K562 (cell line): Measurements from ENCODE around the gene PRCC. TPM values are rescaled to one million over a fixed set of nuclear protein-coding genes. Genes with fewer than 3 reads are reported as not detected.

Source experiments
- polyA plus RNA-seq, 8 experiments: library from polyadenylated mRNA; depleted of rRNA in 4 of 8; stranded (reverse) in 5 of 8; unstranded in 3 of 8; fragments of >200 nt; fragmentation: Nextera tagmentation in 2 of 8; fragmentation: Illumina TruSeq in 1 of 8; extraction: Ambion mirVana in 2 of 8; extraction: Trizol in 1 of 8; gene quantifications; 2 replicates each; pipeline versions ENCODE4 v1.2.1 to v1.2.3, GENCODE V29; 2011 to 2014; ENCODE audit warnings: inconsistent platforms in 1 of 8, missing spikeins in 1 of 8
- total RNA-seq, 7 experiments: library from RNA; depleted of rRNA in 6 of 7; stranded (reverse); fragments of >200 nt in 6 of 7; fragmentation: Illumina TruSeq in 2 of 7; extraction: Trizol in 2 of 7; gene quantifications; 2 replicates each; pipeline versions ENCODE4 v1.2.1 to v1.2.3, GENCODE V29; 2011 to 2021; ENCODE audit warnings: low replicate concordance in 1 of 7
- TF ChIP-seq, protein P1 (sequence below), 2 experiments: fragments of 450-650 bp; formaldehyde crosslinking in 1 of 2; IDR thresholded peaks; 2 replicates each; pipeline versions ENCODE4 v1.4.0 to v1.6.1; 2014 to 2020; ENCODE audit warnings: mild to moderate bottlenecking in 2 of 2, borderline replicate concordance in 1 of 2, low read depth in 1 of 2

Gene PRCC
- total and polyA plus RNA-seq, 9 of the 15 experiments (the other 6 are each of a cell fraction or from before 2014, with no cell fraction given), result 23.9 to 201 (median 41.1) TPM

DNA sequence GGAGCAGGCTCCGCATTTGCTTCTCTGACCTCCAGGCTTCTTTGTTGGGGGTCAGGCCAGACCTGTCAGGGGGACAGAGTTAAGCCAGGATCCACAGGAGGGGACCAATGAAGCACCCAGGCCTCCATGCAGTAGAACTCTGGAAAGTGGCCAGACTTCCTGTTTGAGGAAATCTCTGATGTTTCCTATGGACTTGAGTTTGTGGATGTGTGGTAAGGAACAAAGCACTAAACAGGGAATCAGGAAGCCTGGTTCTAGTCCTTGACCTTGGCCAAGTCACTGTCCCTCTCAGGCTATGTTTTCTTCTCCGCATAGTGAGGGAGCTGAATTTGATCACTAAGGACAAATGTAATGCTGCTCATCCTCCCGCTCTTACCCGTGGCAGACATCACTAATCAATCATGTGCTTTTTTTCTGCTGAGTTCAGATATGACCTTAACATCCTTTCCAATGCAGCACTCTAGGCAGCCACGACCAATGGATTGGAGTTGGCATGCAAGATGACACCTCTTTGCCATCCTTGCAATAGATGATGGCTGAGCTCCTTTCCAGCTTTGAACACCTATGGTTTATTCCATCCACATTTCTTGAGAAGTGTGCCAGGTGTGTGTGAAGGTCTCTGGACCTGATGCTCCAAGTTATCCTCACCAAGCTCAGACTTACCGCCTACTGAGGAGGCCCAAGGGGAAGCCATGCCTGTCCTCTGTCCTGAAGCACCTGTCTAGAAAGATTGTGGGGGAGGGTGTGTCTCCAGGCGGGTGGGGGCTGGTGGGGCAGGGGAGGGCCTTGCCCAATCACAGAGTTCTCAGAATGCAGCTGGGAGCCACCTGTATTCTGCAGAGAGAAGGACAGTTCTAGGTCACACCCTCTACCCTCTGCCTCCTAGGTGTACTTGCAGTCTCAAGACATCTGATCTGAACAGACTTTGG is 39.4 kb downstream of the PRCC start (continued):
- TF ChIP-seq, protein P1, sequence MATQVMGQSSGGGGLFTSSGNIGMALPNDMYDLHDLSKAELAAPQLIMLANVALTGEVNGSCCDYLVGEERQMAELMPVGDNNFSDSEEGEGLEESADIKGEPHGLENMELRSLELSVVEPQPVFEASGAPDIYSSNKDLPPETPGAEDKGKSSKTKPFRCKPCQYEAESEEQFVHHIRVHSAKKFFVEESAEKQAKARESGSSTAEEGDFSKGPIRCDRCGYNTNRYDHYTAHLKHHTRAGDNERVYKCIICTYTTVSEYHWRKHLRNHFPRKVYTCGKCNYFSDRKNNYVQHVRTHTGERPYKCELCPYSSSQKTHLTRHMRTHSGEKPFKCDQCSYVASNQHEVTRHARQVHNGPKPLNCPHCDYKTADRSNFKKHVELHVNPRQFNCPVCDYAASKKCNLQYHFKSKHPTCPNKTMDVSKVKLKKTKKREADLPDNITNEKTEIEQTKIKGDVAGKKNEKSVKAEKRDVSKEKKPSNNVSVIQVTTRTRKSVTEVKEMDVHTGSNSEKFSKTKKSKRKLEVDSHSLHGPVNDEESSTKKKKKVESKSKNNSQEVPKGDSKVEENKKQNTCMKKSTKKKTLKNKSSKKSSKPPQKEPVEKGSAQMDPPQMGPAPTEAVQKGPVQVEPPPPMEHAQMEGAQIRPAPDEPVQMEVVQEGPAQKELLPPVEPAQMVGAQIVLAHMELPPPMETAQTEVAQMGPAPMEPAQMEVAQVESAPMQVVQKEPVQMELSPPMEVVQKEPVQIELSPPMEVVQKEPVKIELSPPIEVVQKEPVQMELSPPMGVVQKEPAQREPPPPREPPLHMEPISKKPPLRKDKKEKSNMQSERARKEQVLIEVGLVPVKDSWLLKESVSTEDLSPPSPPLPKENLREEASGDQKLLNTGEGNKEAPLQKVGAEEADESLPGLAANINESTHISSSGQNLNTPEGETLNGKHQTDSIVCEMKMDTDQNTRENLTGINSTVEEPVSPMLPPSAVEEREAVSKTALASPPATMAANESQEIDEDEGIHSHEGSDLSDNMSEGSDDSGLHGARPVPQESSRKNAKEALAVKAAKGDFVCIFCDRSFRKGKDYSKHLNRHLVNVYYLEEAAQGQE (IDR thresholded peaks at IDR 0.05; ENCODE audit: borderline replicate concordance), result 0 out of 2 replicates have a peak, but pooled peaks have one; percentile 10
- TF ChIP-seq, protein P1 (CRISPR knock-in tag; IDR thresholded peaks at IDR 0.05; ENCODE audit: low read depth), result no peak
- TF ChIP-seq, all 486 proteins: peak for 5
